MM.1S (cell line): ENCODE results near the gene PTPRN2.

Experiments used
- EZH2 ChIP-seq: fragments of 300-600 bp; sonication (generic); optimal IDR thresholded peaks from 2 replicates; pipeline ENCODE3; 2017; ENCODE audit warnings: low read depth, mild to moderate bottlenecking, antibody characterized with exemption, low read length, mixed read lengths
- EZH2phosphoT487 ChIP-seq: fragments of 300-600 bp; sonication (generic); IDR thresholded peaks from 2 replicates; pipeline ENCODE4 v1.6.1; 2018; ENCODE audit warnings: antibody characterized with exemption, low read length
- TF ChIP-seq, protein P1 (sequence below): fragments of 300-600 bp; sonication (generic); IDR thresholded peaks from 2 replicates; pipeline ENCODE4 v1.5.1; 2016; ENCODE audit warnings: antibody characterized with exemption, low read length, mixed read lengths

DNA sequence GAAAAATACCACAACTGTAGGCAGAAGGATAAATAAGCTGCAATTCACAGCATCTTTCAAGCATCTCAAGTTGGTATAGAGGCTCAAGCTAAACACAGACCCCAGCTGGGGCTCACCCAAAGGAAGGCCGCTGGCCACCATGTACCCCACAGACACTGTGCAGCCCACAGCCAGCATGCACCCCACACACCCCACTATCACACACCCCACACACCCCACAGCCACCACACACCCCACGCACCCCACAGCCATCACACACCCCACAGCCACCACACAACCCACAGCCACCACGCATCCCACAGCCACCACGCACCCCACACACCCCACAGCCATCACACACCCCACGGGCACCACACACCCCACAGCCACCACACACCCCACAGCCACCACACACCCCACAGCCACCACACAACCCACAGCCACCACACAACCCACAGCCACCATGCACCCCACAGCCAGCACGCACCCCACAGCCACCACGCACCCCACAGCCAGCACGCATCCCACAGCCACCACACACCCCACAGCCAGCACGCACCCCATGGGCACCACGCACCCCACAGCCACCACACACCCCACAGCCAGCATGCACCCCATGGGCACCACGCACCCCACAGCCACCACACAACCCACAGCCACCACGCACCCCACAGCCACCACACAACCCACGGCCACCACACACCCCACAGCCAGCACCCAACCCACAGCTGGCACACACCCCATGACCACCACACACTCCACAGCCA, 1036.1 kb downstream of the PTPRN2 start:
- TF ChIP-seq, protein P1, sequence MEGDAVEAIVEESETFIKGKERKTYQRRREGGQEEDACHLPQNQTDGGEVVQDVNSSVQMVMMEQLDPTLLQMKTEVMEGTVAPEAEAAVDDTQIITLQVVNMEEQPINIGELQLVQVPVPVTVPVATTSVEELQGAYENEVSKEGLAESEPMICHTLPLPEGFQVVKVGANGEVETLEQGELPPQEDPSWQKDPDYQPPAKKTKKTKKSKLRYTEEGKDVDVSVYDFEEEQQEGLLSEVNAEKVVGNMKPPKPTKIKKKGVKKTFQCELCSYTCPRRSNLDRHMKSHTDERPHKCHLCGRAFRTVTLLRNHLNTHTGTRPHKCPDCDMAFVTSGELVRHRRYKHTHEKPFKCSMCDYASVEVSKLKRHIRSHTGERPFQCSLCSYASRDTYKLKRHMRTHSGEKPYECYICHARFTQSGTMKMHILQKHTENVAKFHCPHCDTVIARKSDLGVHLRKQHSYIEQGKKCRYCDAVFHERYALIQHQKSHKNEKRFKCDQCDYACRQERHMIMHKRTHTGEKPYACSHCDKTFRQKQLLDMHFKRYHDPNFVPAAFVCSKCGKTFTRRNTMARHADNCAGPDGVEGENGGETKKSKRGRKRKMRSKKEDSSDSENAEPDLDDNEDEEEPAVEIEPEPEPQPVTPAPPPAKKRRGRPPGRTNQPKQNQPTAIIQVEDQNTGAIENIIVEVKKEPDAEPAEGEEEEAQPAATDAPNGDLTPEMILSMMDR = no peak
- TF ChIP-seq EZH2phosphoT487 (no peak), EZH2 (no peak)
